WTC11 (cell line): ENCODE results near the gene ASB15.

Source experiments
- ATF6 ChIP-seq: sonication (generic); formaldehyde crosslinking; IDR thresholded peaks from 2 replicates; pipeline ENCODE4 v1.8.1; 2023; ENCODE audit warnings: mild to moderate bottlenecking, missing genetic modification reagents
- HMGXB4 ChIP-seq: sonication (generic); formaldehyde crosslinking; IDR thresholded peaks from 2 replicates; pipeline ENCODE4 v1.8.1; 2023; ENCODE audit warnings: mild to moderate bottlenecking, moderate library complexity, missing genetic modification reagents
- MYBL2 ChIP-seq: sonication (generic); formaldehyde crosslinking; IDR thresholded peaks from 2 replicates; pipeline ENCODE4 v1.8.1; 2023; ENCODE audit warnings: mild to moderate bottlenecking, moderate library complexity, missing genetic modification reagents
- NFYB ChIP-seq: sonication (generic); formaldehyde crosslinking; conservative IDR thresholded peaks from 2 replicates; pipeline ENCODE4 v1.8.0; 2022; ENCODE audit warnings: low read depth, missing genetic modification reagents
- NR1H2 ChIP-seq: sonication (generic); formaldehyde crosslinking; IDR thresholded peaks from 2 replicates; pipeline ENCODE4 v1.9.0; 2021; ENCODE audit warnings: mild to moderate bottlenecking, moderate library complexity, missing genetic modification reagents
- NR2C2 ChIP-seq: sonication (generic); formaldehyde crosslinking; IDR thresholded peaks from 2 replicates; pipeline ENCODE4 v1.8.0; 2022; ENCODE audit warnings: mild to moderate bottlenecking, missing genetic modification reagents
- SP1 ChIP-seq: sonication (generic); formaldehyde crosslinking; conservative IDR thresholded peaks from 2 replicates; pipeline ENCODE4 v1.8.1; 2022; ENCODE audit warnings: missing genetic modification reagents
- TCF7 ChIP-seq: sonication (generic); formaldehyde crosslinking; IDR thresholded peaks from 2 replicates; pipeline ENCODE4 v1.8.0; 2022; ENCODE audit warnings: mild to moderate bottlenecking, low read depth, missing genetic modification reagents, moderate library complexity

GRCh38 chr7:123632808-123633207 is 31.2 kb downstream of the ASB15 start:
- no peak for TF ChIP-seq MYBL2
- no peak for TF ChIP-seq TCF7 (CRISPR knock-in tag)
- TF ChIP-seq ATF6 (CRISPR knock-in tag), result no peak
- no peak for TF ChIP-seq NR2C2 (CRISPR knock-in tag)
- no peak for TF ChIP-seq NFYB (CRISPR knock-in tag)
- TF ChIP-seq HMGXB4 (CRISPR knock-in tag), result no peak
- TF ChIP-seq NR1H2 (CRISPR knock-in tag), result no peak
- no peak for TF ChIP-seq SP1 (CRISPR knock-in tag)
